HG02763 (cell line): ENCODE data around the gene RARA.

Source experiments
- ATAC-seq: cut with Tn5 transposase; IDR thresholded peaks from one replicate; pipeline ENCODE4 v1.9.1; 2021; ENCODE audit warnings: mild to moderate bottlenecking, moderate library complexity; ENCODE audit not compliant: unreplicated experiment

The RARA gene

DNA sequence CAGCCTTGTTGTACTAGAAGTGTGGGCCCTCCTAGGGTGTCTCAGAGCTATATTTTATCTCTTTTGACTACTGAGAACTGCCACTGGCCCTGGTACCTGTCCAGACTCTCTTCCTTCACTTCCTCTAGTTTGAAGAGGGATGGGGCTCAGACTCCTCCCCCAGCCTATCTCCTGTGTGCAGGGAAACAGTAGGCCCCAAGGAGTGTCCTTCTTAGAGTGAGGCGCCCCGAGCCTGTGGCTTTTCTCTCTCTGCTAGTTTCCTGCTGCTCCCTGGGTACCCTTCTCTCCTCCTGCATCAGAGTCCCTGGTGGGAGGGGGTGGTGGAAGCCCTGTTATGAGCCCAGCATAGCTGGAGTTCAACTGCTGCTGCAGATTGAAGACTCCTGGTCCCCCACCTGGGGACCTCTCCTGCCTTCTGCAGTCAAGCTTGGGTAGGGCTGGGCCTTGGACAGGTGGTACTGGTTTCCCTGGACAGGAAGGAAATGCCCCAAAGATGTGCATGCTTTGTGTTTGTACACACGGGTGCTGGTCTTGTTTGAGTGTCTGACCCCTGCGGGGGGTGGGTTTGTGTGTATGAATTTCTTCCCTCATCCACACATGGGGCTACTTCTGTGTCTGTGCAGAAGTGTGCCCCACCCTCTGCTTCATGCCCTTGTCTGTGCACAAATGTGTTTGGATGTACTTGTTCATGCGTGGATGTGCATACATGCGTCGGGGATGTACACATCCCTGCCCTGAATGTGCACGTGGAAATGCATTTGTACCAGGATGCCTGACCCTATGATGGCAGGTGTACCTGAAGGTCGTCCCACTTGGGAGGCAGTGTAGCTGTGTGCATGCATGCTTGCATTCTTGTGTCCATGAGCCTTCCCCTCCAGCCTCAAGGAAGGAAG lies 6.9 kb downstream of the RARA start:
- no peak for ATAC-seq

DNA sequence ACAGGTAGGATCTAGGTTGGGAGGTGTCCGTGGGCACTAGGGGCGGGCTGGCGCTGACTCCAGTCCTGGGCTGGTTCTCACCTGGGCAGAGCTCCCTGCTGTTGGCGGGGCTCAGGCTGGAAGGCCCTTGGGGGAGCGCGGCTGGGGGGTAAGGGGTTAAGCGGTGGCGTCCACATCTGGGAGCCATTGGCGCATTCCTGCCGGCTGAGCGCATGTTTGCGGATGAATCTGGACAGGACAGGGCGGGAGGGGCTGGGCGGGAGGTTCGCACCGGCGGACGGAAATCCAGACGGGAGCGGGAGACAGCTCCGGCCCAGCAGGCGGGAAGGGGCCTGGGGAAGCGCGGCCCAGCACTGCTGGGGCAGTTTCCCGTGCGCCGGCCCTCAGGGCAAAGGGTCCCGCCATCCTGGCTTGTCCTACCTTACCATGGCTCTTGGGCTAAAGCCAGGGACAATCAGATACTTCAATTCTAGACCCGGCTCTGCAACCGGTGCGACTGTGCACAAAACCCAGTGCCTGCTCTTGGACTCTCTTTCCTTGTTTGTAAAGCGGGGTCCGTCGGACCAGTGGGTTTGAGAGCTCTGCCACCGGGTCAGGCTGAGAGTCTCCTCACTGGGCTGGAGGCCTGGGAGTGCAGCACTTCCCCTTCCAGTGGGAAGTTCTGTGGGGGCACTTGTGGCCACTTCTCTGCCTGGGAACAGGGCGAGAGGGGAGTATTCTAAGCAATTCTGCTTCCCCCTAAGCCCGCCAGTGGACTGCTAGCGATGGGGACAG lies 7.8 kb downstream of the RARA start:
- no peak for ATAC-seq

DNA sequence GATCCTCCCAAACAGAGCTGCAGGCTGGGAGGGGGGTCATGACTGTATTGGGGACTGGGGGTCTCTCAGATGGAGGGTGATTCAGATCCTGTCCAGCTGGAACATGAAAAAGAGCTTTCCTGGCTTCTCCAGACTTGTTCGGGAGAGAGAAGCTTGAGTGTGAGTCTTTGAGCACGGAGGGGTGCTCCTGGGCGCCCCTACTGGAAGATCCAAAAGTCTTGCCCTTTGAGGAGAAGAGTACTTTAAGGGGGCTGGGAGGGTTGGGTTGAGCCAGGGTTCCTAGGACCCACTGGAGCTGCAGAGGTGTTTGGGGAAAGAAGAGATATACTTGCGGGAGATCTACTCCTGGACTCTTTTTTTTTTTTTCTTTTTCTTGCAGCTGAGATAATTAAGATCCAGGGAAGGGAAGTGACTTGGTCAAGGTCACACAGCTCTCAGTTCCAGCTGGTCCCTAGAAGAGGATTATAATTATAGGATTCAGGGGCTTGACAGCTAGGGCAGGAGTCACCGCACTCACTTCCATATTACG lies 8.4 kb downstream of the RARA start:
- no peak for ATAC-seq

DNA sequence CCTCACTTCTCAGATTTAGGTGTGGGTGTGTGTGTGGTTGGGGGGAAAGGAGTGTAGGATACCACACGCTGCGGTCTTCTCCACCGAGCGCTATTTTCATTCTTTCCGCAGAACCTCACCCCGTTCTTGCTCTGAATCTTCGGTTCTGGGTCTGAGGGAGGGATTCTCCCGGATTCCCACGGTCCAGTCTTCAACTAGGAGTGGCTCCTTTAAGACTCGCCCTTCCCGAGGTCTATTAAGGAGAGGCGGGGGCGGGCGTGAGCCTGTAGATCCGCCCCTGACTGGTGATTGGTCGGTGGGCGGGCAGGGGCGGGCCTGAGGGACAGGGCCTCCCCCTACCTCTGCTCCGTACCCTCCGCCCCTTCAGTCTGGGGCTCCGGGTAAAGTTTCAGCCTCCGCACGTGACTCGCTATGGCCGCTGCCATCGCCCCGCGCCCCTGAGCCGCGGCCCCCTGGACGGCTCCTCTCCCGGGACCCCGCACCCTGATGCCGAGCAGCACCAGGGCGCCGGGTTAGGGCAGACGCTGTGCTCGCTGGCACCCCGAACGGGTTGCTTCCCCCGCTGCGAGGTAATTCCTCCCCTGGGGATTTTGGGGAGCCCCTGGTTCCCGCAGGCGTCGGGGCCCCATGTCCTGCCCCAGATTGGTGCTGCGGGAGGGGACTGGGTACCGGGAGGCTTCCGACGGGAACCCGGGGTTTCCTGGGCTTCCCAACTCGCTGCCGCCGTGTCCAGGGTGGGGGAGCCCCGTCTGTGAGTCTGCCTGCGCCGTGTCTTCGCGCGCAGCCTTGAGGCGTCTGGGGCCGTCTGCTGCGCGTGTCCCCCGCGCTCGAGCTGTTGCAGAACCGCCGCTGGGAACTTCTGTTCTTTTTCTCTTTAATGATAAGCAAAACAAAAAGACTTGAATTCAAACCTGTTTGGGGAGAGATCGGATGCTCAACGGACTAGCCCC lies 9.2 kb downstream of the RARA start:
- peak; percentile 59 for ATAC-seq

DNA sequence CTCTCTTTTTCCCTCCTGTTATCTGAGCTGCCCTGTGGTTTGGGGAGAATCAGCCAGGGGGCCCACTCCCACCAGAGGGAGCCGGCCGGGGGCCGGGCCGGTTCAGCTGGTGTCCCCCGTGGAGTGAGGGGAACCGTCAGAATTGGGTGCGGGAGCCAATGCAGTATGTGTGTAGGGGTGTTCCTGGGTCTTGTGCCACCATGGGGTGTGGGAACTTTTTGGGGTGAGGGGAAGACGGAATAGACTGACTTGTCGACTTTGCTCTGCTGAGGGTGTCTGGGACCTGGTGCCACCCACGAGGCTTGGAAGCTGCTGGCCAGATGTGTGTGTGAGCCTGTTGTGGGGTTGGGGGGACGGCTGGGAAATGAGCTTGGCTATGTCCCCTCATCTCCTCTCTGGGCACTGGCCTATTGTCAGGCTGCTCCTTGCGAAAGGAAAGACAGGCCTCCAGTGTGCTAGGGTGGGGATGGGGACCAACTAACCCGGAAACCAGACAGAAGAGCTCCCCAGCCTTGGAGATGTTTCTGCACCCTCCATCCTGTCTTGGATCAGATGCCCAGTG lies 9.9 kb downstream of the RARA start:
- no peak for ATAC-seq

DNA sequence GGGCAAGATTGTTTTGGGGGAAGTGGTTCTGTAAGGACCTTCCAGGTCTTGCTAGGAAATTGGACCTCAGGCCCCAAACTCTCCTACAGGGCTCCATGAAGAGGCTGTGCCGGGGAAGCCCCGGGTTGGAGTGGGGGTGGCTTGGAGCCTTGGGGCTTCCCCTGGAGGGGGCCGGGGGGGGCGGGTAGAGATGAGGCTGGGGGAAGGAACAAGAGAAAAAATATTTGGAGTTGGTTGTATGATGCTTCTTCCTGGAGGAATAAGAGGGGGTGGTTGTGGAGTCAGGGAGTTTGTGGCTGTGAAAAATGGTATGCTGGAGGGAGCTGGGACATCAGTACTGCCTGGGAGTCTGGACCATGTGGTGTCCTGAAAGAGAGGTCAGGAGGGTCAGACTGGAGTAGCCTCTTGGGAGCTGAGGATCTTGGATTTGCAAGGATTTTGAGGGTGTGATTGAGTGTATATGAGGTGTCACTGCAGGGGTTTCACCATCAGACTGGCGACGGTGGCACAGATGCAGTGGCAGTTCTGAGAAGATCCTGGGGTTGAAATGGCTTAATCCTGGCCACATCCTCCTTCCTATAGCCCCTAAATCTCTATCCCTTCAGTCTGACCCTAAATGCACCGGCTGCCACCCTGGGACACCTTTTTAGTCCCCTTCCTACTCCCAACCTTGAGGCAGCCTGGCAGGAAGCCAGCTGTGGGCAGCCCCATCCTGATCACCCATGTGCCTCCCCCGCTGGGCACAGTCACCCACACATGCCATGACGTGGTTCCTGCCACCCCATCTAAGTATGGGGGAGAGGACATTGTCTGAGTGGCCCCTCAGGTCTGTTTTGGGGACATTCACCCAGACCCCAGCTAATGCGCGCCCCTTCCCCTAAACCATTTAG lies 10.9 kb downstream of the RARA start:
- ATAC-seq, result no peak

DNA sequence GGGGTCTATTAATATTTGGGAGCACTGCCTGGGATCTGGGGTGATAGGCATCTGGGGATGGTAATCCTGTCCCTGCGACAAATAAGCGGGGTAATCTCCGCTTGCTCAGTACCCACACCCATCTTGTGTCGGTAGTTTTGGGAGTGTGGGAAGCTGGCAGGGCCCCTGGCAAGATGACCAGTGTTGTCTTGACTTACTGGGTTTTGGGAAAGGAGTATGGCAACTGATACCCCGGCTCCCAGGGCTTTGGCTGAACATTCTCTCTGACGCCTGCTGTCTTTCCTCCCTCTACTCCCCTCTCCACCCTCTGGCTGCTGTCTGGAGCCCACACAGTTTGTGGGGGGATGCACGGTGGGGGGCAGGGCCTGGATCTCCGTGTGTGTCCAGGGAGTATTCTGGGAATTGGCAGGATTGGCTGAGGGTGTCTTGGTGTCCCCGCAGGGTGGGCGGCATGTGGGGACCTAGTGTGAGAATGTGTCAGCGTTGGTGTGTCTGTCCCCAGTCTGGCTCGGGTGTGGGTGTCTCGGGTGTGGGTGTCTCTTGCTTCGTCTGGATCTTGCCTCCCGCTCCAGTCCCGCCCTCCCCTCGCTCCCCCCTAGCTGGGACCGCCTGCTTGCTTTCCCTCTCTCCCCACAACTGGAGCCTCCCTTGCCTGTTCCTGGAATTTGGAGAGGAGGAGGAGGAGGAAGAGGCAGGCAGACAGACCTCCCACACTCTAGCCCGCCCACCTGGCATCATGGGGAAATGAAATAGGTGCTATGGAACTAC lies 12.0 kb downstream of the RARA start:
- ATAC-seq, result no peak

DNA sequence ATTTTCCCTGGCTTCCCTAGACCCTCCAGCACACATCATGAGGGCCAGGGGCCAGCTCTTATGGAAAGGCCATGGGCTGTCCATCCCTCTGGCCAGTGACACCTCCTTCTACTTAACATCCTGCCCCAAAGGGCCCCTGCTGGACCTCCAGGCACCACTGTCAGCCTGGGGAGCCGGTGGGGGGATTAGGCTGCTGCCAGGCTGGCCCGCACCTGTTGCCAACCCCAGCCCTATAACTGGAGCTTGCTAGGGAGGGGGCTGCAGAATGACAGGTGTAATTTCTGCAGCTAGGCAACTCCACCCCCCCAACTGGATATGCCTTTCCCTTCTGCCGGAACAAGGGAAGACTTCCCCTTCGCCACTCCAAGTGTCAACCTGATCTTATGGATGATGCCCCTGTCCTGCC lies 12.5 kb downstream of the RARA start:
- ATAC-seq, result no peak

DNA sequence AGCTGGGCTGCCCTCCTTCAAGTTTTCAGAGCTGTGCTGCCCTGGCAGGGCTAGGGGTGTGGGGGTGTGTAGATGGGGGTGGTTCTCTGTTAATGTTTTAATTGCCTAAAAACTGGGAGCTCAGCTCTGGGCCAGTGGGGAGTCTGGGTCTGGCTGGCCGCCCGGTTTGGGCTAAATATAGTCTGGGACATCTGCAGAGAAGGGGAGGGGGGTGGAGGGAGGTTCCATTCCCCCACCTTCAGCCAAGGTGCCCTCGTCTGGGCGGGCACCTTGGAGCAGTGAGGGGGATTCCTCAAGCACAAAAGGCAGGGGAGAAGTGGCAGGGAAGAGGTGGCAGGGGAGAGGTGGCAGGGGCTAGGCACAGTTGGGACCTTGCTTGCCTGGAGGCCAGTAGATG lies 13.0 kb downstream of the RARA start:
- ATAC-seq, result no peak

DNA sequence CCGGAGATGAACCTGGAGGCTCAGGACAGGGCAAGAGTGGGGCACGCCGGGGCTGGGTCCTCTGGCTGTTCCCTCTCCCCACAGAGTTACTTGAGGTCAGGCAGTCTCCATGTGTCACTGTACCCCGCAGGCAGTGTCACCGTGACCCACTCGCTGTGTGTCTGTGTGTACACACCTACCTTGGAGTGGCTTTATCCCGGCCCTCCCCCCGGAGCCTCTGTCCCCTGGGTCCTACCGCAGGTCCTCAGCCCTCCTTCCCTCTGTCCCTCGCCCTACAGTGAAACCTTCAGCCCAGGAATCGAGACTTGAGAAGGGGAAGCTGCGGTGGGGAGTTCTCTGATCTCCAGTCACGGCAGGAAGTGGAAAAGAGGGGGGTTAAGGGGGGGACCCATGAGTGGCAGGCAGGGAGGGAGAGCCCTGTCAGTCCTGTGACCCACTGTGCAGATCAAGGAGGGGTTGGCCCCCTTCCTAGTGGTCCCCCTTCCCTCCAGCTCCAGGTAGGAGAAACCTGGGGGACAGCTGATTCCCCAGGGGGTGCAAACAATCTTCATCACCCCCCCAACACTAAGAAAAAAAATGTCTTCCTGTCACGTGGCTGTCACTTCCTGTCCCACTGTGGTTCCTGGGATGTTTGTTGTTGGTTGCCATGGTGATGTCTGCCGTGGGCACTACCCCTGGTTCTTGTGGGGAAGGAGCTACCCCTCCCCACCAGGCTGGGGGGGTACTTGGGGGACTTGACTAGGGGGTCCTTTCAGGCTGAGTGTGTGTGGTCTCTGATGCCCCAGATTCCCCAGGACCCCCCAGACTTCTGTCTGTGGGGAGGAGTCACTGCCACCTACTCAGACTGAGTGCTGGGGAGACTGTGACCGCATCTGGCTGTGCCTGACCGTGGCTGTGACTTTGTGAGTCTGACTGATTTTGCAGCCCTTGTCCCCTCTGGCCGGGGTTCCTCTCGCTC lies 13.7 kb downstream of the RARA start:
- peak; percentile 36 for ATAC-seq

DNA sequence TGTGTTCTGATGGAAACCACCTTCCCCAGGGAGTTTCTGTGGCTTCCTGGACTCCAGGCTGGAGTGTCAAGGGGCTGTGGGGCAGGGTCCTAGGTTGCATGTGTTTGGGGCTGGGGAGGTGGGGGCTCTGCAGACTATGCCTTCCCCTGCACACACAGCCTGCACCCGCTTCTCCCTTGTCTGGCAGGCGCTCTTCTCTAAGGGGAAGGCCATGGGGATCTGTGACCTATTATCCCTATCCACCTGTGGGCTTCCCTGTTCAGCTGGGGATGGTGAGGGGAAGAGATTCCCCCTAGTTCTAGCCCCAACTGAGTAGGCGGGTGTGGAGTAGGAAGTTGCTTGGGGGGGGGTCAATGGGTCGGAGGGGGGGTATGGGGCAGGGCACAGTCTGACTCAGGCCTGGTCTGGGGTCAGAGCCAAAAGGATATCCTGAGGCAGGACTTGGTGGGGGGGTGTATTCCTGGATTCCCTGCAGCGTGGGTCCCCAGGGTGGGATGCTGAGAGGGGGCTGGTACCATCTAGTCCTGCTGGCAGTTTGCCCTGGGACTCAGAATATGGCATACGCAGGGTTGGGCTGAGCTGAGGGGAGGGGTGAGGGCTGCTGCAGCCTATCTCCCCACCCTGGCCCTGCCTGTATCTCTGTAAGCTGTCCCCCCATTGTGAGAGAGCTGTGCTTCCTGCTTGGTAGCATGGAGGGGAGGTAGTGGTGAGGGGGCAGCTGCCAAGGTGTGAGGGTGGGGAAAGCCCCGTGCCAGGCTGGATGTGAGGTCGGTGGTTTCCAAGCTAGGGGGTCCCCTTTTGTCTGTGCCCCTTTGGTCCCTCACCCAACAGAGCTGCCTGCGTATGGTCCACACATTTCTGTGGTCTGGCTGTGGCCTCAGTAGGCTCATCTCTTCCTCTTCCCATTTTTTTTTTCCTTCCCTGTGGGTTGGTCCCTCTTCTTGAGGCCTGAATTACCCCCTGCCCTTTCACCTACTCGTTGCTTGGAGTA lies 14.7 kb downstream of the RARA start:
- no peak for ATAC-seq

DNA sequence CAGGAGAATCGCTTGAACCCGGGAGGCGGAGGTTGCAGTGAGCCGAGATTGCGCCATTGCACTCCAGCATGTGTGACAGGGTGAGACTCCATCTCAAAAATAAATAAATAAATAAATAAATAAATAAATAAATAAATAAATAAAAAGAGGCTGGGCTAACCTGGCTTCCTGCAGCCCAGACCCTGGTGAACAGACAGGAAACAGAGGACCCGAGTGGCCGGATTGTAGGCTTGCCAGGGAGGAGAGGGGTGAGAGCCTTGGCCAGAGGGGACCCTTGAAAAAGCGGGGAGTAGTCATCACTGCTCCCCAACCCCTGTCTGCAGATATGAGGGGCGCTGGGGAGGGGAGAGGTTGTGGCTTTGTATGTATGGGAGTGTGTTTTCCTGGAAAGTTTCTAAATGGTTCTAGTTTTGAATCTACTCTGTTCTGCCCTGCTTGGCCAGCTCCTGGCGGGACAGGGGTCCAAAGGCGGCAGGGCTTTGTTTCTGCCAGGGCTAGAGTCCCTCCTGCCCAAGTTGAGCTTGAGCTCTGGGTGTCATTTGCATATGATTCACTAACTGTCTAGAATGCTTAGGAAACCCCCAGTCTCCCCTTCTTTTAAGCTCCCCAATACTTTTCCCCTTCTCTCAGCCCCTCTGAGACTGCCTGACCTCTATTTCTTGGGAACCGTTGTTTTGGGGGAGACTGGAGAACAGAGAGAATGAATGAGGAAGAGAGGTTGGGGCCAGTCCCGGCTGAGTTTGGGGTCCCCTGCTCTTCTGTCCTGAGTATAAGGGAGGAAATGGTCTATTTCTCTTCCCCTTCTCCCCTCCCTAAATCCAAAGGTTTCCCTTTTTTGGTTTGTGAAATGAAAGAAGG lies 16.4 kb downstream of the RARA start:
- ATAC-seq, result no peak

DNA sequence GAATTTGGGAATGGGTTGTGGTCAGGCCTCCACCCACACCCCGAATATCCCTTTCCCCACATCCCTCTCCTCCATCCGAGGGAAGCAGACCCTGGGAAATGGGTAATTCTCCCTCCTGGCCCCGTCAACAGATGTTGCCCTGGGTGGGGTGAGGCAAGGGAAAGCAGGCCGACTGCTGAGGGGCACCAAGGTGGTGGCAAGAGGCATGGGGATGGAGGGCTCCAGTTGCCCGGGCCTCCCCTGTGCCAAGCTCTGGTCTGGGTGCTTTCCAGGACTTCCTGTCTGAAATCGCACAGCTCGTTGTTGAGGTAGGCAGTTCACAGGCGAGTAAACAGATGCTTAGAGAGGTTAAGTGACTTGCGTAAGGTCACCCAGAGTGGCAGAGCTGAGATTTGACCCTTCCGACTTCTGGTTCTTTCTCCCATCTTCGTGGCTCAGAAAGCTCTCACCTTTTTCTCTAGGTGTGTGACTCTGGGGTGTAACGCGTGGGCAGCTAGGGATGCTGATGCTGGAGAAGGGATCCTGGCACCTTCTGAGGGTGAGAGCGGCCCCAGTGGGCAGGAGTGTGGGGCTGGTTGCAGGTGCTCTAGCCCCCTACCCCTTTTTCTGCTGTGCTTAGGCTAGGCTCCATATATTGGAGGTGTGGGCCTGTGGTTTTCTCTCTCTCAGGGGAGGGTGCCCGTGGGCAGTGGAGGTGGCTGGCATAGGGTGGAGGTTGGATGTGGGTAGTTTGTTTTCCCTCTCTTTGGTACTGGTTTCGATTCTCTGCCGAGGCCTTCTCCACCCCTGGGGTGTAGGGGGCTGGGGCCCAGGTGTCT lies 17.2 kb downstream of the RARA start:
- ATAC-seq, result no peak

DNA sequence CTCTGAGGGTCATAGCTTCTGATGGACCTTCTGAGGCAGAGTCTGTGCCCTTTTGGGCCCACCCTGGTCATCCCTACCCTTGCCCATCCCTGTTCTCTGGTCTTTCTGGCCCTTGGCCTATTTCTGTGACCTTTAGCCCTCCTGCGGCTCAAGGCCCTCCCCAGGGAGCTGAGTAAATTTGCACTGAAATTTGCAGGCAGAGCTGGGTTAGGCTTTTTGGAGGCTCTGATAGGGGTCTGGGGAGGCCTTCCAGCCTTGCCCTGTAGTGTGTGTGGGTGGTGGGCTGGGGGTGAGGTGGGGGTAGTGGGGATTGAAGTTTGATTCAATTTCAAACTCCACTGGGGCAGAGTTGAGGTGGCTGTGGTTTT lies 17.8 kb downstream of the RARA start:
- no peak for ATAC-seq

DNA sequence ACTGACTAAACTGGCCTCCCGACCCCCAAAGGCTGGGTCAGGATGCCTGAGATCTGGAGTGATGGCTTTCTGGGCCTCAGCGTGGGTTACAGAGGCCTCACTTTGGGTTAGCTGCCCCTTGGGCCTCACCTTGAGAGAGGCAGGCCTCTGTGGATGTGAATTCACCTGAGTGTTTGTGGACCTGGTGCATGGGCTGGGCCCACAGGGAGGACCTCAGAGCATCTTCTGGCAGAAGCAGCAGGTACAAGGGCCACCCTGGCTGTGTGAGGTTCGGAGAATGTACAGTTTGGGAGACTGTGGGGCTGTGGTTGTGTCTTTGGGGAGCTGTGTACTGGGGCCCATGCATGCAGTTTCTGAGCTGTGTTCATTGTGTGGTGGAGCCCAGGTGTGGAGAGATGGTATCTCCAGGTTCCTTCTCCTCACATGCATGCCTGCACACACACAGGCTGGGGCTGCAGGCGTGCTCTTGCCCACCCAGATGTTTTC lies 18.3 kb downstream of the RARA start:
- ATAC-seq, result no peak
